ENCODE data around the gene ILKAP. TPM values are rescaled to one million over a fixed set of nuclear protein-coding genes. Genes with fewer than 3 reads are reported as not detected.

Gene ILKAP
- total RNA-seq, 1 donor from 2014 or later: 43.4 TPM

- ATAC-seq (no peak), DNase-seq (no peak)
- H3K27ac ChIP-seq: no peak overlapping the region
- intact Hi-C loops (cut with DNase I): no loop called here
- H3K4me1 ChIP-seq: peaks cover 12% of the 10 kb centered on the region
- no peak for TF ChIP-seq CTCF (IDR thresholded peaks at IDR 0.05)
- no peaks in the 10 kb centered on the region for H3K9me3 ChIP-seq
- H3K36me3 ChIP-seq: peaks cover 22% of the 10 kb centered on the region
- H3K4me3 ChIP-seq: no peak overlapping the region
- peaks cover 40% of the 10 kb centered on the region for H3K27me3 ChIP-seq (ENCODE audit: low read depth)
Observed at GRCh38 chr2:238164906-238165287, 38.6 kb downstream of the ILKAP start.

GRCh38 chr2:238163481-238164198 is 39.9 kb downstream of the ILKAP start:
- intact Hi-C loops (cut with DNase I): no loop called here
- TF ChIP-seq CTCF (IDR thresholded peaks at IDR 0.05): no peak
- no peak for ATAC-seq
- peaks cover 45% of the 10 kb centered on the region for H3K27me3 ChIP-seq (ENCODE audit: low read depth)
- no peak overlapping the region for H3K27ac ChIP-seq
- peaks cover 10% of the 10 kb centered on the region for H3K36me3 ChIP-seq
- DNase-seq: no peak
- H3K9me3 ChIP-seq: no peaks in the 10 kb centered on the region
- H3K4me1 ChIP-seq: peaks cover 5% of the 10 kb centered on the region
- no peak overlapping the region for H3K4me3 ChIP-seq

- Histone ChIP-seq H3K36me3 (peaks cover 6% of the 10 kb centered on the region), H3K4me1 (peaks cover 11% of the 10 kb centered on the region), H3K4me3 (no peak overlapping the region), H3K27me3 (ENCODE audit: low read depth) (peaks cover 52% of the 10 kb centered on the region), H3K27ac (no peak overlapping the region), H3K9me3 (no peaks in the 10 kb centered on the region)
- intact Hi-C loops (cut with DNase I): no loop called here
- ATAC-seq: no peak
- DNase-seq: no peak
- TF ChIP-seq CTCF (IDR thresholded peaks at IDR 0.05): no peak
Observed at GRCh38 chr2:238162846-238163441, 40.6 kb downstream of the ILKAP start.

GRCh38 chr2:238162251-238162845 is 41.1 kb downstream of the ILKAP start:
- H3K36me3 ChIP-seq: peaks cover under 1% of the 10 kb centered on the region
- H3K4me1 ChIP-seq: peaks cover 11% of the 10 kb centered on the region
- no peaks in the 10 kb centered on the region for H3K9me3 ChIP-seq
- TF ChIP-seq CTCF (IDR thresholded peaks at IDR 0.05): no peak
- no peak overlapping the region for H3K27ac ChIP-seq
- H3K4me3 ChIP-seq: no peak overlapping the region
- intact Hi-C loops (cut with DNase I): no loop called here
- H3K27me3 ChIP-seq (ENCODE audit: low read depth): peaks cover 52% of the 10 kb centered on the region
- ATAC-seq (no peak), DNase-seq (no peak)

GRCh38 chr2:238161291-238162051 is 42.0 kb downstream of the ILKAP start:
- DNase-seq (no peak), ATAC-seq (no peak)
- H3K4me1 ChIP-seq: peaks cover 11% of the 10 kb centered on the region
- H3K27ac ChIP-seq: no peak overlapping the region
- H3K27me3 ChIP-seq (ENCODE audit: low read depth): peaks cover 52% of the 10 kb centered on the region
- no peaks in the 10 kb centered on the region for H3K36me3 ChIP-seq
- intact Hi-C loops (cut with DNase I): no loop called here
- no peak overlapping the region for H3K4me3 ChIP-seq
- TF ChIP-seq CTCF (IDR thresholded peaks at IDR 0.05): no peak
- H3K9me3 ChIP-seq: no peaks in the 10 kb centered on the region

Measured in lower lobe of right lung (tissue), 2 donors.